ENCODE measurements around the gene KLHL21. TPM values are rescaled to one million over a fixed set of nuclear protein-coding genes. Genes with fewer than 3 reads are reported as not detected.

The KLHL21 gene
- total RNA-seq, 1 experiment from 2014 or later, result 24.4 TPM

GRCh38 chr1:6592865-6593593 is 9.6 kb downstream of the KLHL21 start:
- H3K4me2 ChIP-seq, result no peak overlapping the region
- DNase-seq, result no peak
- H3K27ac ChIP-seq, result no peak overlapping the region
- TF ChIP-seq CTCF (conservative IDR thresholded peaks at IDR 0.05), result no peak
- TF ChIP-seq EZH2 (IDR thresholded peaks at IDR 0.05; ENCODE audit: low read depth), result no peak
- intact Hi-C loops (cut with micrococcal nuclease; ENCODE audit: unreplicated experiment), result no loop called here
- H3K27me3 ChIP-seq (ENCODE audit: insufficient read depth, low read depth), result no peaks in the 10 kb centered on the region
- H4K20me1 ChIP-seq (ENCODE audit: insufficient read depth), result no peaks in the 10 kb centered on the region; the same call in 1 of the 2 replicates
- no peaks in the 10 kb centered on the region; the same call in 1 of the 2 replicates for H3F3A ChIP-seq (ENCODE audit: insufficient read depth, low read depth)
- ChIA-PET POLR2A (ENCODE audit: unreplicated experiment) (interaction anchor here (0.6 kb wide), 1 partner anchor 13 kb away, joined by 8 read pairs; the partner anchor contains the start of gene ZBTB48), CTCF (no interaction called here)
- H3K9me3 ChIP-seq (ENCODE audit: insufficient read depth, low read depth), result no peaks in the 10 kb centered on the region
- H3K4me1 ChIP-seq (replicated peaks; ENCODE audit: insufficient read depth), result no peaks in the 10 kb centered on the region
- H3K4me3 ChIP-seq, result no peak overlapping the region
- no peak overlapping the region for H2AFZ ChIP-seq
- no TSS peak for BruUV-seq (replicated peaks)
- no peaks in the 10 kb centered on the region for H3K9me2 ChIP-seq (ENCODE audit: insufficient read depth)
- no peaks in the 10 kb centered on the region for H3K36me3 ChIP-seq (ENCODE audit: low read depth)
- H3K79me2 ChIP-seq (ENCODE audit: low read depth), result peaks cover 16% of the 10 kb centered on the region; the same call in 1 of the 2 replicates

- H3K4me2 ChIP-seq, result no peak overlapping the region
- BruUV-seq (replicated peaks), result no TSS peak
- intact Hi-C loops (cut with micrococcal nuclease; ENCODE audit: unreplicated experiment), result no loop called here
- no peak overlapping the region for H2AFZ ChIP-seq
- POLR2A ChIA-PET (ENCODE audit: unreplicated experiment), result interaction anchor here (0.6 kb wide), 1 partner anchor 13 kb away, joined by 8 read pairs; the partner anchor contains the start of gene ZBTB48
- no peaks in the 10 kb centered on the region for H4K20me1 ChIP-seq (ENCODE audit: insufficient read depth)
- TF ChIP-seq EZH2 (IDR thresholded peaks at IDR 0.05; ENCODE audit: low read depth), result no peak
- TF ChIP-seq CTCF (conservative IDR thresholded peaks at IDR 0.05), result no peak
- no peaks in the 10 kb centered on the region for H3K4me1 ChIP-seq (replicated peaks; ENCODE audit: insufficient read depth)
- CTCF ChIA-PET, result no interaction called here
- no peaks in the 10 kb centered on the region for H3K9me2 ChIP-seq (ENCODE audit: insufficient read depth)
- no peaks in the 10 kb centered on the region for H3K36me3 ChIP-seq (ENCODE audit: low read depth)
- no peaks in the 10 kb centered on the region for H3K9me3 ChIP-seq (ENCODE audit: insufficient read depth, low read depth)
- H3F3A ChIP-seq (ENCODE audit: insufficient read depth, low read depth), result no peaks in the 10 kb centered on the region; the same call in 1 of the 2 replicates
- H3K27ac ChIP-seq, result no peak overlapping the region
- DNase-seq, result no peak
- H3K79me2 ChIP-seq (ENCODE audit: low read depth), result peaks cover 10% of the 10 kb centered on the region; the same call in 1 of the 2 replicates
- H3K27me3 ChIP-seq (ENCODE audit: insufficient read depth, low read depth), result no peaks in the 10 kb centered on the region
- no peak overlapping the region for H3K4me3 ChIP-seq
Observed at GRCh38 chr1:6592441-6592840, 10.2 kb downstream of the KLHL21 start.

GRCh38 chr1:6591644-6592043 is 11.0 kb downstream of the KLHL21 start:
- Histone ChIP-seq H3F3A (ENCODE audit: insufficient read depth, low read depth) (no peaks in the 10 kb centered on the region; the same call in 1 of the 2 replicates), H3K27ac (no peak overlapping the region), H3K4me3 (no peak overlapping the region), H3K36me3 (ENCODE audit: low read depth) (no peaks in the 10 kb centered on the region), H3K4me1 (replicated peaks; ENCODE audit: insufficient read depth) (no peaks in the 10 kb centered on the region), H2AFZ (no peak overlapping the region), H3K79me2 (ENCODE audit: low read depth) (0 out of 2 replicates have a peak, but pooled peaks cover 7% of the 10 kb centered on the region), H3K4me2 (no peak overlapping the region), H3K27me3 (ENCODE audit: insufficient read depth, low read depth) (no peaks in the 10 kb centered on the region), H3K9me3 (ENCODE audit: insufficient read depth, low read depth) (no peaks in the 10 kb centered on the region), H3K9me2 (ENCODE audit: insufficient read depth) (no peaks in the 10 kb centered on the region), H4K20me1 (ENCODE audit: insufficient read depth) (no peaks in the 10 kb centered on the region)
- BruUV-seq (replicated peaks), result no TSS peak
- no peak for DNase-seq
- ChIA-PET CTCF (no interaction called here), POLR2A (ENCODE audit: unreplicated experiment) (no interaction called here)
- TF ChIP-seq EZH2 (IDR thresholded peaks at IDR 0.05; ENCODE audit: low read depth), result no peak
- no peak for TF ChIP-seq CTCF (conservative IDR thresholded peaks at IDR 0.05)
- intact Hi-C loops (cut with micrococcal nuclease; ENCODE audit: unreplicated experiment), result no loop called here

All from PC-9 (cell line).